Lung (tissue), 12 donors: ENCODE measurements around the gene PTPN13. TPM values are rescaled to one million over a fixed set of nuclear protein-coding genes. Genes with fewer than 3 reads are reported as not detected.

Experiments used
- ATAC-seq: fragments of 200-7000 bp; cut with Tn5 transposase; one replicate; pipeline ENCODE4 v1.9.1; 2020; ENCODE audit warnings: moderate number of reproducible peaks; ENCODE audit not compliant: insufficient read depth, low FRiP score
- DNase-seq, 3 donors: peaks; one replicate each; pipeline ENCODE4 v3.0.0-alpha.2; 2013 to 2017
- H3K27ac ChIP-seq, 2 donors: one replicate each; pipeline ENCODE4 v1.5.1; 2013; ENCODE audit warnings: mild to moderate bottlenecking in 2 of 2, moderate library complexity in 2 of 2, control low read depth in 1 of 2, inconsistent platforms in 1 of 2, low read depth in 1 of 2, low read length in 1 of 2
- H3K27me3 ChIP-seq, 3 donors: one replicate each; pipeline ENCODE4 v1.5.1; 2013; ENCODE audit warnings: low read length in 2 of 3; ENCODE audit not compliant: control insufficient read depth in 3 of 3, insufficient read depth in 3 of 3
- H3K36me3 ChIP-seq, 4 donors: one replicate each; pipeline ENCODE4 v1.5.1; 2013; ENCODE audit warnings: low read length in 4 of 4, mild to moderate bottlenecking in 1 of 4, moderate library complexity in 1 of 4; ENCODE audit not compliant: control insufficient read depth in 4 of 4, insufficient read depth in 4 of 4
- H3K4me1 ChIP-seq, 5 donors: one replicate each; pipeline ENCODE4 v1.5.1; 2013; ENCODE audit warnings: low read length in 5 of 5, mild to moderate bottlenecking in 2 of 5, moderate library complexity in 1 of 5; ENCODE audit not compliant: control insufficient read depth in 5 of 5, insufficient read depth in 5 of 5
- H3K4me3 ChIP-seq: one replicate; pipeline ENCODE4 v1.5.1; 2013; ENCODE audit warnings: mild to moderate bottlenecking, control low read depth, moderate library complexity
- H3K9ac ChIP-seq, 2 donors: one replicate each; pipeline ENCODE4 v1.5.1; 2013; ENCODE audit warnings: low read length in 2 of 2, control low read depth in 1 of 2; ENCODE audit not compliant: insufficient read depth in 1 of 2
- H3K9me3 ChIP-seq, 4 donors: one replicate each; pipeline ENCODE4 v1.5.1; 2013; ENCODE audit warnings: low read length in 3 of 4, mild to moderate bottlenecking in 1 of 4, moderate library complexity in 1 of 4; ENCODE audit not compliant: control insufficient read depth in 4 of 4, insufficient read depth in 3 of 4
- CTCF ChIP-seq: IDR thresholded peaks from 2 replicates; pipeline ENCODE4 v1.5.1; 2012; ENCODE audit warnings: mild to moderate bottlenecking; ENCODE audit errors: control extremely low read depth, extremely low read depth
- WGBS, 2 donors: extraction: QIAGEN DNeasy Blood & Tissue Kit; methylation state at CpG; one replicate each; pipeline ENCODE4 v1.1.7; 2013; 5-methylcytosine and 5-hydroxymethylcytosine counted together
- polyA plus RNA-seq, 2 donors: library from polyadenylated mRNA; stranded (reverse); fragments of 200-250 nt; gene quantifications; one replicate each; pipeline ENCODE4 v1.2.1, GENCODE V29; 2013
- total RNA-seq, 2 donors: library from RNA; depleted of rRNA in 1 of 2; stranded (reverse); fragments of >200 nt in 1 of 2; gene quantifications; one replicate each; pipeline ENCODE4 v1.2.1, GENCODE V29; 2014 to 2021
- donor health status: control.
- donor health status: control.
- donor health status: Bipolar disorder and iron deficiency.
- donor health status: healthy.
- donor health status: DM: yes; HTN: yes; CAD: no.

Gene PTPN13
- total and polyA plus RNA-seq, 4 donors, result 8.3 to 95.0 (median 47.9) TPM

DNA sequence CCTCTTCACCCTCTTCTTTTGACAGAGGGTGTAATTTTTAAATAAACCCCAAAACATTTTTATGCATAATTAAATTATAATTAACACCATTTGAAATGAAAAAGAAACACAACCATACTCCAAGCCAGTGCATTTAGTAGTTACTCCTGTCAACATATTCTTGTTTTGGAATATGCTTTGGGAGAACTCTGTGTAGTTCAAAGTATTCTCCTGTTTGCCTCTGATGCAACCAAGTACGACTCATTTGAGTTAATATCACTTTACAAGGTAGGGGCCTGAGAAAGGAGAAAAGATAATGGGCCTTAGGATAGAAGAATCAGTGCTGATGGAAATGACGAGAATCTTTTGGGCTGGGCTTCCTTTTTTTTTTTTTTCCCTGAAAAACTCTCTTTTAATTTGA is 2.7 kb downstream of the PTPN13 start:
- peak in 1 of 3 donors; percentile 15 for DNase-seq
- ATAC-seq, result no peak
- TF ChIP-seq CTCF, result no peak
- no peaks in the 10 kb centered on the region for H3K36me3 ChIP-seq
- H3K4me1 ChIP-seq, result peaks cover 0 to 26% (median 8%) of the 10 kb centered on the region in 5 donors
- H3K4me3 ChIP-seq, result no peak overlapping the region
- H3K9me3 ChIP-seq, result peaks cover 0 to 2% (median 0%) of the 10 kb centered on the region in 4 donors
- 56 to 81% methylated on average over 2 of the region's 2 CpGs for whole genome bisulfite sequencing, 2 donors
- H3K9ac ChIP-seq, result peak overlapping the region in 1 of 2 donors; percentile 86
- H3K27me3 ChIP-seq, result no peaks in the 10 kb centered on the region
- no peak overlapping the region for H3K27ac ChIP-seq

GRCh38 chr4:86600007-86600653 is 6.0 kb downstream of the PTPN13 start:
- H3K4me1 ChIP-seq, result peaks cover 0 to 18% (median 4%) of the 10 kb centered on the region in 5 donors
- H3K36me3 ChIP-seq, result no peaks in the 10 kb centered on the region
- DNase-seq, result no peak
- no peak for TF ChIP-seq CTCF
- H3K27me3 ChIP-seq, result no peaks in the 10 kb centered on the region
- peaks cover 0 to 2% (median 0%) of the 10 kb centered on the region in 4 donors for H3K9me3 ChIP-seq
- ATAC-seq, result no peak
- H3K27ac ChIP-seq, result no peak overlapping the region
- 65 to 79% methylated on average over 1 of the region's 1 CpG for WGBS, 2 donors
- H3K9ac ChIP-seq, result no peak overlapping the region
- H3K4me3 ChIP-seq, result no peak overlapping the region

DNA sequence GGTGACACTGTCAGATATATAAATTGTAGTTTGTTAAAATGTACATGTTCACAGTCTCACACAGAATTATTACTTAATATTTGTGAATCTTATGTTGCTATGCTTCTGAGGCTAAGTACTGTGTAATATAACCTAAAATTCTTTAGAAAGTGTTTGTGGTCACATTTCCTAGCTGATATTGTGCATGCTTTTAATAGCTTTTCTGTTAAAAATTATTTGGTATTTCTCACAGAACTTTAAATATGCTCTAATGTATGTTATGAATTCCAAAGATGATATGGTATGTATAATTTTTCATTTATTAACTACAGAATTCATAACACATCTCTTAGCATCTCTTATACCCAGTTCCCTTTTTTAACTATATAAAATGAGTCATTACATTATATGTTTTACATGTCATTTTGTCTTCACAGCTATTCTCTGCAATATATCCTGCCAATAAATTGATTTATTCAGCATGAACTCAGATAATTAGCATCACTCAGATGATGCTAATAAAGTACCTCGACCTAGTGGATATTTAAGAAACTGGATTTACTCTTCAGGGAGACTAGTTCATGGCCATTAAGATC is 9.3 kb downstream of the PTPN13 start:
- ATAC-seq (no peak), DNase-seq (no peak)
- Histone ChIP-seq H3K4me1 (peaks cover 0 to 1% (median 0%) of the 10 kb centered on the region in 5 donors), H3K4me3 (no peak overlapping the region), H3K9ac (no peak overlapping the region), H3K27ac (no peak overlapping the region), H3K9me3 (no peaks in the 10 kb centered on the region), H3K27me3 (no peaks in the 10 kb centered on the region), H3K36me3 (no peaks in the 10 kb centered on the region)
- WGBS, 2 donors, result 81 to 85% methylated on average over 1 of the region's 1 CpG
- no peak for TF ChIP-seq CTCF
